HepG2 (cell line): ENCODE data around the gene ZNF184.

Experiments
- POLR2AphosphoS5 ChIP-seq: IDR thresholded peaks from 2 replicates; pipeline ENCODE4 v1.6.1; 2012; ENCODE audit warnings: low read depth, low read length
- REST ChIP-seq, 2 experiments: IDR thresholded peaks; 2 replicates each; pipeline ENCODE4 v1.6.1; 2011 to 2012; ENCODE audit warnings: low read length in 2 of 2, borderline replicate concordance in 1 of 2, low read depth in 1 of 2, mild to moderate bottlenecking in 1 of 2, moderate library complexity in 1 of 2
- TF ChIP-seq, protein P1 (sequence below): sonication (generic); formaldehyde crosslinking; IDR thresholded peaks from 2 replicates; pipeline ENCODE4 v1.4.0; 2020; ENCODE audit warnings: mild to moderate bottlenecking, missing genetic modification reagents
- TF ChIP-seq, protein P2 (sequence below): sonication (generic); formaldehyde crosslinking; conservative IDR thresholded peaks from 2 replicates; pipeline ENCODE4 v1.8.1; 2023; ENCODE audit warnings: missing genetic modification reagents

DNA sequence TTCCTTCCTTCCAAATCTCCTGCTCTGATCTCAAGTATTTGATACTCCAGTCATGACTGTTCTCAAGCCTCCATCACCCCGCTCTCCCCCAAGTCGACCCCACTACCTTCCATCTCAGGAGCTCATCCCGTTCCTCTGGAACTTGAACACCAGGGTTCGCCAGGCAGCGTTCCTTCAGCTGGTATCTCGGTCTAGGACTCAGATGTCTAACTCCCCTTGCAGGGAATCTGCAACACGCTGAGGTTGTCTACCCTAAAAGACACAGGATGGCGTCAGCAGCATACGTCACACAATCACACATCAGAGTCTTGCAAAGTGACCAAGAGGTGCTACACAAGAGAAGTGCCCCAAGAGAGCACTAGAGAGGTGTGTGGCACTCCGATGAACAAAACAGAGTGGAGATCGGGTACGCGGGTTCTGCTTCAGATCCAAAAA is 706 bp downstream of the ZNF184 start:
- no peak for TF ChIP-seq POLR2AphosphoS5
- TF ChIP-seq, protein P1, sequence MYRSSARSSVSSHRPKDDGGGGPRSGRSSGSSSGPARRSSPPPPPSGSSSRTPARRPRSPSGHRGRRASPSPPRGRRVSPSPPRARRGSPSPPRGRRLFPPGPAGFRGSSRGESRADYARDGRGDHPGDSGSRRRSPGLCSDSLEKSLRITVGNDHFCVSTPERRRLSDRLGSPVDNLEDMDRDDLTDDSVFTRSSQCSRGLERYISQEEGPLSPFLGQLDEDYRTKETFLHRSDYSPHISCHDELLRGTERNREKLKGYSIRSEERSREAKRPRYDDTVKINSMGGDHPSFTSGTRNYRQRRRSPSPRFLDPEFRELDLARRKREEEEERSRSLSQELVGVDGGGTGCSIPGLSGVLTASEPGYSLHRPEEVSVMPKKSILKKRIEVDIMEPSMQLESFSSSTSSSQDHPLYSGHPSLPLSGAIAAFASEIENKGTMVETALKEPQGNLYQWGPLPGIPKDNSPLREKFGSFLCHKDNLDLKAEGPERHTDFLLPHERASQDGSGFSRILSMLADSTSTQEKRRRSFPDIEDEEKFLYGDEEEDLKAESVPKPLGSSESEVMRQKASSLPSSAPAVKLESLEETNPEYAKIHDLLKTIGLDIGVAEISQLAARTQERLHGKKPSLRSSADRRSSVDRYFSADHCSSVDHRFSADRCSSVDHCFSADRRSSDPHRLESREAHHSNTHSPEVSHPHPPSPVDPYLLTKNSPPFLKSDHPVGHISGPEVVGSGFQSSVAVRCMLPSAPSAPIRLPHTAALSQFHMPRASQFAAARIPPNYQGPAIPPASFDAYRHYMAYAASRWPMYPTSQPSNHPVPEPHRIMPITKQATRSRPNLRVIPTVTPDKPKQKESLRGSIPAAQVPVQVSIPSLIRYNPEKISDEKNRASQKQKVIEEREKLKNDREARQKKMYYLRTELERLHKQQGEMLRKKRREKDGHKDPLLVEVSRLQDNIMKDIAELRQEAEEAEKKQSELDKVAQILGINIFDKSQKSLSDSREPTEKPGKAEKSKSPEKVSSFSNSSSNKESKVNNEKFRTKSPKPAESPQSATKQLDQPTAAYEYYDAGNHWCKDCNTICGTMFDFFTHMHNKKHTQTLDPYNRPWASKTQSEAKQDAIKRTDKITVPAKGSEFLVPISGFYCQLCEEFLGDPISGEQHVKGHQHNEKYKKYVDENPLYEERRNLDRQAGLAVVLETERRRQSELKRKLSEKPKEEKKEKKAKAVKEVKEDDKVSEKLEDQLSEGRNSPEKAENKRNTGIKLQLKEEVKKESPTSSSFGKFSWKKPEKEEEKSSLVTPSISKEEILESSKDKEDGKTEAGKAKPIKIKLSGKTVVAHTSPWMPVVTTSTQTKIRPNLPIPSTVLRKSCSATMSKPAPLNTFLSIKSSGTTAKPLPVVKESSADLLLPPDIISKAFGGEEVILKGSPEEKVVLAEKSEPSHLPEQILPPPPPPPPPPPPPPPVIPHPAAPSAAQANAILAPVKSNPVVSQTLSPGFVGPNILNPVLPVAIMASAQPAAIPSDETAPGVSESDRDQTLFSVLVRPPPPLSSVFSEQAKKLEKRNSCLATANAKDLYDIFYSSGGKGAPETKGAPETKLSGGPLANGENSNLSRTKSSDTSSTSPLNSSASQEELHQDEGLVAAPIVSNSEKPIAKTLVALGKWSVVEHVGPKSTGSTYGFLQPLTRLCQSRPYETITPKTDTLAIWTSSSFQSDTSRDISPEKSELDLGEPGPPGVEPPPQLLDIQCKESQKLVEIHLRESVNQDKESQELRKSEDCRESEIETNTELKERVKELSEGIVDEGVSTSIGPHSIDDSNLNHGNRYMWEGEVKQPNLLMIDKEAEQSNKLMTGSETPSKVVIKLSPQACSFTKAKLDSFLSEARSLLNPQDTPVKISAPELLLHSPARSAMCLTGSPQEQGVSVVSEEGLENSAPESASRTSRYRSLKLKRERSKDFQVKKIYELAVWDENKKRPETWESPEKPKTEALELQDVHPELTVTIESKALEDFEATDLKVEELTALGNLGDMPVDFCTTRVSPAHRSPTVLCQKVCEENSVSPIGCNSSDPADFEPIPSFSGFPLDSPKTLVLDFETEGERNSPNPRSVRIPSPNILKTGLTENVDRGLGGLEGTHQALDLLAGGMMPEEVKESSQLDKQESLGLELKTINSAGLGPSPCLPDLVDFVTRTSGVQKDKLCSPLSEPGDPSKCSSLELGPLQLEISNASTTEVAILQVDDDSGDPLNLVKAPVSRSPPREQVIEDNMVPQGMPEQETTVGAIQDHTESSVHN = no peak
- TF ChIP-seq, protein P2, sequence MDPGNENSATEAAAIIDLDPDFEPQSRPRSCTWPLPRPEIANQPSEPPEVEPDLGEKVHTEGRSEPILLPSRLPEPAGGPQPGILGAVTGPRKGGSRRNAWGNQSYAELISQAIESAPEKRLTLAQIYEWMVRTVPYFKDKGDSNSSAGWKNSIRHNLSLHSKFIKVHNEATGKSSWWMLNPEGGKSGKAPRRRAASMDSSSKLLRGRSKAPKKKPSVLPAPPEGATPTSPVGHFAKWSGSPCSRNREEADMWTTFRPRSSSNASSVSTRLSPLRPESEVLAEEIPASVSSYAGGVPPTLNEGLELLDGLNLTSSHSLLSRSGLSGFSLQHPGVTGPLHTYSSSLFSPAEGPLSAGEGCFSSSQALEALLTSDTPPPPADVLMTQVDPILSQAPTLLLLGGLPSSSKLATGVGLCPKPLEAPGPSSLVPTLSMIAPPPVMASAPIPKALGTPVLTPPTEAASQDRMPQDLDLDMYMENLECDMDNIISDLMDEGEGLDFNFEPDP (CRISPR knock-in tag) = no peak
- no peak for TF ChIP-seq REST (IDR thresholded peaks at IDR 0.05; ENCODE audit: borderline replicate concordance in 1 of 2, low read depth in 1 of 2, low read length in 2 of 2)
